ENCODE data around the gene RMC1.

Gene RMC1

GRCh38 chr18:23578891-23579653, 75.8 kb downstream of the RMC1 start:
- in situ Hi-C loops (cut with HindIII; ENCODE audit: low sequenced_read_pairs): no loop called here

- in situ Hi-C loops (cut with HindIII; ENCODE audit: low sequenced_read_pairs): loop anchor here (5.0 kb wide), 1 partner anchor 49 kb away; no protein-coding TSS in a partner anchor
These were observed 77.5 kb downstream of the RMC1 start for GRCh38 chr18:23580677-23581367.

All from endothelial cell of hepatic sinusoid (primary cell).